Endothelial cell of umbilical vein (primary cell): ENCODE results near the gene GRM4. TPM values are rescaled to one million over a fixed set of nuclear protein-coding genes. Genes with fewer than 3 reads are reported as not detected.

ENCODE experiments used
- BruUV-seq: library from RNA; stranded (reverse); fragments of 400-500 nt; replicated peaks from 2 replicates; lab custom pipeline; 2021; lab: Mats Ljungman, UMichigan
- CTCF ChIA-PET: fragments of 300-600, 350-600 bp; sonication (Branson Sonifier 250); formaldehyde crosslinking; loops from one replicate; lab custom pipeline; 2021; ENCODE audit warnings: antibody characterized with exemption, inconsistent platforms; lab: Charles Lee
- POLR2A ChIA-PET: fragments of 300-600, 350-600 bp; sonication (Branson Sonifier 250); formaldehyde crosslinking; loops from one replicate; lab custom pipeline; 2021; ENCODE audit warnings: antibody characterized with exemption, inconsistent platforms; lab: Charles Lee
- DNase-seq: peaks from one replicate; pipeline ENCODE4 v3.0.0-alpha.2; 2011; ENCODE audit warnings: low read depth, low spot score
- FAIRE-seq: peaks from 2 replicates; lab custom pipeline; 2011; peaks lifted over from hg19 to GRCh38; lab: Jason Lieb, UNC
- H2AFZ ChIP-seq: 2 replicates; pipeline ENCODE4 v1.6.0; 2012; ENCODE audit warnings: low read depth, low read length, control low read depth, inconsistent platforms
- H3K27ac ChIP-seq: 2 replicates; pipeline ENCODE4 v1.5.1; 2011; ENCODE audit warnings: low read depth, mild to moderate bottlenecking, control low read depth, low read length, moderate library complexity; ENCODE audit not compliant: insufficient read depth
- H3K27me3 ChIP-seq, 2 experiments: 2 replicates each; pipeline versions ENCODE4 v1.6.0 to v1.6.1; 2011; ENCODE audit warnings: low read length in 2 of 2, mixed read lengths in 1 of 2; ENCODE audit not compliant: control insufficient read depth in 2 of 2, insufficient read depth in 2 of 2
- H3K36me3 ChIP-seq, 2 experiments: 2 replicates in 1 of 2; 3 replicates in 1 of 2; pipeline ENCODE4 v1.5.1; 2011; ENCODE audit warnings: low read length in 2 of 2, mild to moderate bottlenecking in 1 of 2, moderate library complexity in 1 of 2; ENCODE audit not compliant: control insufficient read depth in 2 of 2, insufficient read depth in 2 of 2; ENCODE audit errors: extremely low read depth in 1 of 2
- H3K4me1 ChIP-seq: 3 replicates; pipeline ENCODE4 v1.5.1; 2011; ENCODE audit warnings: mild to moderate bottlenecking, low read length; ENCODE audit not compliant: control insufficient read depth, insufficient read depth; ENCODE audit errors: extremely low read depth
- H3K4me2 ChIP-seq: 2 replicates; pipeline ENCODE4 v1.6.1; 2011; ENCODE audit warnings: low read length, control low read depth, mixed read lengths; ENCODE audit not compliant: insufficient read depth
- H3K4me3 ChIP-seq, 3 experiments: fragments of 200-600 bp in 1 of 3; sonication (generic), shearing (Covaris generic) in 1 of 3; replicated peaks in 1 of 3; 2 replicates each; pipeline ENCODE4 v1.5.1; 2011 to 2016; ENCODE audit warnings: control low read depth in 3 of 3, low read length in 3 of 3, mild to moderate bottlenecking in 2 of 3, inconsistent platforms in 1 of 3, low read depth in 1 of 3, moderate library complexity in 1 of 3; ENCODE audit not compliant: insufficient read depth in 1 of 3
- H3K79me2 ChIP-seq: 2 replicates; pipeline ENCODE4 v1.6.0; 2012; ENCODE audit warnings: low read length, inconsistent platforms; ENCODE audit not compliant: control insufficient read depth, insufficient read depth
- H3K9ac ChIP-seq: replicated peaks from 2 replicates; pipeline ENCODE3; 2011; ENCODE audit warnings: low read length, control low read depth; ENCODE audit not compliant: insufficient read depth; ENCODE audit errors: extremely low read depth
- H3K9me1 ChIP-seq: replicated peaks from 3 replicates; pipeline ENCODE4 v1.6.0; 2011; ENCODE audit warnings: mild to moderate bottlenecking, low read length; ENCODE audit not compliant: control insufficient read depth, insufficient read depth; ENCODE audit errors: extremely low read depth
- H3K9me3 ChIP-seq: replicated peaks from 2 replicates; pipeline ENCODE4 v1.5.1; 2012; ENCODE audit warnings: low read length, inconsistent platforms; ENCODE audit not compliant: control insufficient read depth, insufficient read depth
- H4K20me1 ChIP-seq: replicated peaks from 2 replicates; pipeline ENCODE3; 2011; ENCODE audit warnings: mild to moderate bottlenecking, low read length; ENCODE audit not compliant: control insufficient read depth, insufficient read depth; ENCODE audit errors: extremely low read depth
- CTCF ChIP-seq, 2 donors: IDR thresholded peaks; 1 replicate in 1 of 2; 2 replicates in 1 of 2; pipeline ENCODE4 v1.5.1; 2011; ENCODE audit warnings: low read length in 2 of 2, mild to moderate bottlenecking in 2 of 2, moderate library complexity in 2 of 2, control low read depth in 1 of 2, inconsistent platforms in 1 of 2, low read depth in 1 of 2; ENCODE audit not compliant: insufficient read depth in 1 of 2; ENCODE audit errors: extremely low read depth in 1 of 2
- EZH2 ChIP-seq: IDR thresholded peaks from 2 replicates; pipeline ENCODE4 v1.6.1; 2012; ENCODE audit warnings: borderline replicate concordance, low read depth, mild to moderate bottlenecking, moderate library complexity, low read length, inconsistent platforms; ENCODE audit not compliant: severe bottlenecking
- FOS ChIP-seq: IDR thresholded peaks from 2 replicates; pipeline ENCODE4 v1.6.1; 2011; ENCODE audit warnings: mild to moderate bottlenecking, low read length, moderate library complexity, borderline replicate concordance; ENCODE audit not compliant: insufficient read depth
- GATA2 ChIP-seq: IDR thresholded peaks from 2 replicates; pipeline ENCODE4 v1.7.0; 2011; ENCODE audit warnings: low read depth, mild to moderate bottlenecking, moderate library complexity, mixed read lengths, low read length; ENCODE audit not compliant: insufficient read length, insufficient read depth
- JUN ChIP-seq: IDR thresholded peaks from 2 replicates; pipeline ENCODE4 v1.6.1; 2011; ENCODE audit warnings: borderline replicate concordance, low read depth; ENCODE audit not compliant: insufficient read length, insufficient read depth
- MAX ChIP-seq: IDR thresholded peaks from 2 replicates; pipeline ENCODE4 v1.6.1; 2011; ENCODE audit not compliant: insufficient read depth, insufficient read length
- MYC ChIP-seq: IDR thresholded peaks from one replicate; pipeline ENCODE4 v1.6.1; 2011; ENCODE audit warnings: mild to moderate bottlenecking, low read depth, low read length
- POLR2A ChIP-seq: IDR thresholded peaks from 2 replicates; pipeline ENCODE4 v1.6.1; 2012; ENCODE audit warnings: low read depth, mild to moderate bottlenecking, control low read depth, low read length
- POLR2AphosphoS5 ChIP-seq: IDR thresholded peaks from 2 replicates; pipeline ENCODE4 v1.6.1; 2012; ENCODE audit warnings: low read depth, mild to moderate bottlenecking, control low read depth, low read length, moderate library complexity; ENCODE audit not compliant: insufficient read depth
- dilution Hi-C: fragments of 300-500 bp; cut with MboI; formaldehyde crosslinking; loops from one replicate; pipeline ENCODE4 v1.15.0; 2019; ENCODE audit warnings: low sequenced_read_pairs; ENCODE audit not compliant: extremely low pct_ligation_motif_present
- intact Hi-C: fragments of 100-400 bp; cut with micrococcal nuclease; formaldehyde crosslinking; loops from one replicate; pipeline ENCODE4 v1.10.0; 2022
- polyA plus RNA-seq, 4 experiments: library from polyadenylated mRNA; depleted of rRNA in 3 of 4; stranded (reverse) in 3 of 4; unstranded in 1 of 4; fragments of >200 nt; gene quantifications; 2 replicates each; pipeline versions ENCODE4 v1.2.1 to v1.2.3, GENCODE V29; 2011 to 2012; ENCODE audit warnings: missing spikeins in 1 of 4
- total RNA-seq: library from RNA; stranded (reverse); gene quantifications from 2 replicates; pipeline ENCODE4 v1.2.3, GENCODE V29; 2021

The GRM4 gene
- total and polyA plus RNA-seq, 2 donors (not counting 3 experiments of a cell fraction or from before 2014, with no cell fraction given) = 0.03 TPM; not detected in 1

GRCh38 chr6:34020807-34021553, 124.9 kb downstream of the GRM4 start:
- DNase-seq (no peak), FAIRE-seq (no peak)
- Histone ChIP-seq H3K4me2 (no peak overlapping the region), H2AFZ (no peak overlapping the region), H3K4me3 (no peak overlapping the region), H3K9ac (no peak overlapping the region), H3K9me3 (no peaks in the 10 kb centered on the region), H4K20me1 (no peaks in the 10 kb centered on the region), H3K9me1 (no peaks in the 10 kb centered on the region), H3K27me3 (no peaks in the 10 kb centered on the region), H3K4me1 (no peaks in the 10 kb centered on the region), H3K36me3 (no peaks in the 10 kb centered on the region), H3K79me2 (no peaks in the 10 kb centered on the region), H3K27ac (no peak overlapping the region)
- ChIA-PET POLR2A (no interaction called here), CTCF (no interaction called here)
- dilution Hi-C loops = no loop called here
- BruUV-seq = no TSS peak
- intact Hi-C loops = no loop called here
- TF ChIP-seq JUN (no peak), MYC (no peak), GATA2 (no peak), MAX (no peak)

GRCh38 chr6:34020278-34020677, 125.6 kb downstream of the GRM4 start:
- intact Hi-C loops = no loop called here
- Histone ChIP-seq H3K9me1 (no peaks in the 10 kb centered on the region), H3K9ac (no peak overlapping the region), H2AFZ (no peak overlapping the region), H3K79me2 (no peaks in the 10 kb centered on the region), H3K9me3 (no peaks in the 10 kb centered on the region), H3K27me3 (no peaks in the 10 kb centered on the region), H3K4me1 (no peaks in the 10 kb centered on the region), H3K4me3 (no peak overlapping the region), H4K20me1 (no peaks in the 10 kb centered on the region), H3K36me3 (no peaks in the 10 kb centered on the region), H3K27ac (no peak overlapping the region), H3K4me2 (no peak overlapping the region)
- BruUV-seq = no TSS peak
- dilution Hi-C loops = no loop called here
- FAIRE-seq = no peak
- no peak for TF ChIP-seq JUN
- TF ChIP-seq GATA2 = no peak
- no peak for TF ChIP-seq POLR2A
- TF ChIP-seq FOS = no peak
- no peak for TF ChIP-seq CTCF (IDR thresholded peaks at IDR 0.05; ENCODE audit: extremely low read depth in 1 of 2, insufficient read depth in 1 of 2, low read depth in 1 of 2, low read length in 2 of 2)
- no peak for TF ChIP-seq MAX
- TF ChIP-seq POLR2AphosphoS5 = no peak
- no peak for TF ChIP-seq MYC
- TF ChIP-seq EZH2 = no peak
- ChIA-PET POLR2A (no interaction called here), CTCF (no interaction called here)
- DNase-seq = no peak
